IMR-90 (cell line): ENCODE results near the gene STOM. TPM values are rescaled to one million over a fixed set of nuclear protein-coding genes. Genes with fewer than 3 reads are reported as not detected.
A peak's percentile ranks its signal among the peaks of the same experiment; 100 is the strongest.

Experiments used
- ATAC-seq: fragments of 200-7000 bp; cut with Tn5 transposase; 2 replicates; pipeline ENCODE4 v1.9.1; 2020; ENCODE audit warnings: low read depth, mild to moderate bottlenecking, moderate library complexity
- BruUV-seq: library from RNA; stranded (reverse); fragments of 400-500 nt; replicated peaks from 2 replicates; lab custom pipeline; 2021; lab: Mats Ljungman, UMichigan
- CTCF ChIA-PET: fragments of 300-600 bp; formaldehyde crosslinking; extraction: SDS; loops from one replicate; lab custom pipeline; 2021; ENCODE audit warnings: antibody characterized with exemption; lab: Yijun Ruan, JAX
- POLR2A ChIA-PET: fragments of 300-600 bp; sonication (Branson Sonifier 250); formaldehyde crosslinking; loops from one replicate; lab custom pipeline; 2022; ENCODE audit warnings: antibody characterized with exemption; ENCODE audit not compliant: unreplicated experiment; lab: Charles Lee
- DNase-seq: peaks from one replicate; pipeline ENCODE4 v3.0.0; 2013
- H2AFZ ChIP-seq: replicated peaks from 2 replicates; pipeline ENCODE3; 2013; ENCODE audit warnings: low read length, mild to moderate bottlenecking; ENCODE audit not compliant: poor library complexity
- H2AK5ac ChIP-seq: 2 replicates; pipeline ENCODE4 v1.6.1; 2013; ENCODE audit warnings: low read depth, low read length, inconsistent platforms
- H2AK9ac ChIP-seq: replicated peaks from 2 replicates; pipeline ENCODE3; 2013; ENCODE audit warnings: mild to moderate bottlenecking, low read depth, low read length, moderate library complexity; ENCODE audit not compliant: poor library complexity
- H2BK120ac ChIP-seq: 2 replicates; pipeline ENCODE4 v1.6.1; 2013; ENCODE audit warnings: low read depth, low read length, inconsistent platforms
- H2BK15ac ChIP-seq: 3 replicates; pipeline ENCODE4 v1.6.1; 2013; ENCODE audit warnings: low read depth, low read length, inconsistent platforms
- H2BK20ac ChIP-seq: 2 replicates; pipeline ENCODE4 v1.6.1; 2013; ENCODE audit warnings: low read depth, mild to moderate bottlenecking, inconsistent platforms, low read length, moderate library complexity
- H2BK5ac ChIP-seq: 2 replicates; pipeline ENCODE4 v1.6.1; 2013; ENCODE audit warnings: mild to moderate bottlenecking, low read depth, low read length, inconsistent platforms; ENCODE audit not compliant: poor library complexity, severe bottlenecking
- H3K14ac ChIP-seq: replicated peaks from 2 replicates; pipeline ENCODE4 v1.6.1; 2013; ENCODE audit warnings: low read depth, low read length, inconsistent platforms
- H3K18ac ChIP-seq: 2 replicates; pipeline ENCODE4 v1.6.1; 2013; ENCODE audit warnings: low read depth, low read length, control low read depth
- H3K23ac ChIP-seq: 2 replicates; pipeline ENCODE4 v1.6.1; 2013; ENCODE audit warnings: low read depth, low read length, inconsistent platforms
- H3K27ac ChIP-seq: 2 replicates; pipeline ENCODE4 v1.5.1; 2013; ENCODE audit warnings: mild to moderate bottlenecking, control low read depth, low read length; ENCODE audit not compliant: insufficient read depth
- H3K27me3 ChIP-seq: 2 replicates; pipeline ENCODE4 v1.6.1; 2013; ENCODE audit warnings: low read length; ENCODE audit not compliant: control insufficient read depth, insufficient read depth
- H3K36me3 ChIP-seq: 2 replicates; pipeline ENCODE4 v1.6.1; 2013; ENCODE audit warnings: low read length, mixed read lengths; ENCODE audit not compliant: control insufficient read depth, insufficient read depth
- H3K4ac ChIP-seq: 2 replicates; pipeline ENCODE4 v1.6.1; 2013; ENCODE audit warnings: low read depth, low read length, inconsistent platforms
- H3K4me1 ChIP-seq: 2 replicates; pipeline ENCODE4 v1.6.1; 2013; ENCODE audit warnings: low read length, mixed read lengths; ENCODE audit not compliant: control insufficient read depth, insufficient read depth
- H3K4me2 ChIP-seq: 2 replicates; pipeline ENCODE4 v1.6.1; 2013; ENCODE audit warnings: low read depth, mild to moderate bottlenecking, control low read depth, low read length, moderate library complexity
- H3K4me3 ChIP-seq: 2 replicates; pipeline ENCODE4 v1.5.1; 2013; ENCODE audit warnings: low read depth, mild to moderate bottlenecking, control low read depth, low read length, moderate library complexity; ENCODE audit not compliant: insufficient read depth
- H3K56ac ChIP-seq: 2 replicates; pipeline ENCODE4 v1.6.1; 2013; ENCODE audit warnings: low read length, inconsistent platforms; ENCODE audit not compliant: insufficient read depth; ENCODE audit errors: extremely low read depth
- H3K79me1 ChIP-seq, 2 experiments: 2 replicates each; pipeline ENCODE4 v1.6.1; 2013; ENCODE audit warnings: low read length in 2 of 2, inconsistent platforms in 1 of 2, low read depth in 1 of 2
- H3K9ac ChIP-seq: 2 replicates; pipeline ENCODE4 v1.6.1; 2013; ENCODE audit warnings: low read depth, low read length, control low read depth
- H3K9me1 ChIP-seq: 2 replicates; pipeline ENCODE4 v1.6.1; 2013; ENCODE audit warnings: low read length, inconsistent platforms; ENCODE audit not compliant: insufficient read depth
- H3K9me3 ChIP-seq: 2 replicates; pipeline ENCODE4 v1.6.1; 2013; ENCODE audit warnings: low read length; ENCODE audit not compliant: control insufficient read depth, insufficient read depth
- H4K20me1 ChIP-seq: 2 replicates; pipeline ENCODE4 v1.6.1; 2013; ENCODE audit warnings: low read length, inconsistent platforms; ENCODE audit not compliant: insufficient read depth
- H4K5ac ChIP-seq: 2 replicates; pipeline ENCODE4 v1.6.1; 2013; ENCODE audit warnings: mild to moderate bottlenecking, low read depth, low read length, control low read depth
- H4K8ac ChIP-seq, 2 experiments: 2 replicates each; pipeline ENCODE4 v1.6.1; 2013; ENCODE audit warnings: low read depth in 2 of 2, low read length in 2 of 2, control low read depth in 1 of 2, inconsistent platforms in 1 of 2
- H4K91ac ChIP-seq: 2 replicates; pipeline ENCODE4 v1.6.1; 2013; ENCODE audit warnings: low read depth, low read length, inconsistent platforms; ENCODE audit not compliant: insufficient read depth
- BHLHE40 ChIP-seq: fragments of 150-350 bp; IDR thresholded peaks from 2 replicates; pipeline ENCODE4 v1.6.1; 2016; ENCODE audit warnings: mild to moderate bottlenecking, low read depth, low read length
- CEBPB ChIP-seq: IDR thresholded peaks from 2 replicates; pipeline ENCODE4 v1.6.1; 2012; ENCODE audit warnings: low read depth, low read length, improper control_type of control experiment
- CHD1 ChIP-seq: IDR thresholded peaks from 2 replicates; pipeline ENCODE4 v1.6.1; 2012; ENCODE audit warnings: low read depth, low read length, improper control_type of control experiment
- FOS ChIP-seq: fragments of 150-350 bp; IDR thresholded peaks from 2 replicates; pipeline ENCODE4 v1.6.1; 2016; ENCODE audit warnings: low read depth, low read length
- MAZ ChIP-seq: IDR thresholded peaks from 2 replicates; pipeline ENCODE4 v1.6.1; 2012; ENCODE audit warnings: low read depth, mild to moderate bottlenecking, low read length, improper control_type of control experiment, moderate library complexity, borderline replicate concordance
- MXI1 ChIP-seq: IDR thresholded peaks from 2 replicates; pipeline ENCODE4 v1.6.1; 2012; ENCODE audit warnings: low read depth, mild to moderate bottlenecking, low read length, moderate library complexity, borderline replicate concordance
- NFE2L2 ChIP-seq: fragments of 150-350 bp; IDR thresholded peaks from 2 replicates; pipeline ENCODE4 v1.6.1; 2016; ENCODE audit warnings: low read depth, mild to moderate bottlenecking, low read length
- POLR2A ChIP-seq: IDR thresholded peaks from 2 replicates; pipeline ENCODE4 v1.6.1; 2012; ENCODE audit warnings: mild to moderate bottlenecking, low read depth, low read length
- RAD21 ChIP-seq: IDR thresholded peaks from 2 replicates; pipeline ENCODE4 v1.6.1; 2012; ENCODE audit warnings: low read length, improper control_type of control experiment
- RCOR1 ChIP-seq: IDR thresholded peaks from 2 replicates; pipeline ENCODE4 v1.6.1; 2012; ENCODE audit warnings: mild to moderate bottlenecking, low read length, improper control_type of control experiment; ENCODE audit not compliant: insufficient replicate concordance
- SMC3 ChIP-seq: fragments of 150-350 bp; IDR thresholded peaks from 2 replicates; pipeline ENCODE4 v1.6.1; 2016; ENCODE audit warnings: low read depth, mild to moderate bottlenecking, antibody characterized with exemption, low read length, moderate library complexity
- WGBS, 2 experiments: methylation state at CpG; one replicate each; pipeline versions ENCODE4 v1.1.5 to v1.1.7; 2013; ENCODE audit warnings: missing lambda C conversion rate in 2 of 2; ENCODE audit not compliant: insufficient read length in 1 of 2; ENCODE audit errors: extremely low coverage in 2 of 2; 5-methylcytosine and 5-hydroxymethylcytosine counted together
- dilution Hi-C: fragments of 300-500 bp; cut with HindIII; formaldehyde crosslinking; loops from one replicate; pipeline ENCODE4 v1.14.3; 2018; ENCODE audit warnings: low sequenced_read_pairs; ENCODE audit not compliant: unreplicated experiment
- in situ Hi-C: fragments of 300-500 bp; cut with MboI; formaldehyde crosslinking; loops from 3 replicates; pipeline ENCODE4 v1.14.3; 2019; ENCODE audit warnings: low sequenced_read_pairs, inconsistent platforms, mixed read lengths
- intact Hi-C: fragments of 100-400 bp; cut with micrococcal nuclease; formaldehyde crosslinking; loops from 2 replicates; pipeline ENCODE4 v1.10.0; 2022
- polyA plus RNA-seq, 3 experiments: library from polyadenylated mRNA; depleted of rRNA; stranded (reverse); fragments of >200 nt; gene quantifications; 2 replicates each; pipeline ENCODE4 v1.2.3, GENCODE V29; 2012; ENCODE audit warnings: low replicate concordance in 1 of 3
- total RNA-seq: library from RNA; depleted of rRNA; stranded (reverse); fragments of >200 nt; gene quantifications from 2 replicates; pipeline ENCODE4 v1.2.3, GENCODE V29; 2012
- TF ChIP-seq, protein P1 (sequence below): fragments of 150-350 bp; IDR thresholded peaks from 2 replicates; pipeline ENCODE4 v1.6.1; 2016; ENCODE audit warnings: low read depth, mild to moderate bottlenecking, low read length, moderate library complexity, borderline replicate concordance
- TF ChIP-seq, protein P2 (sequence below): fragments of 150-350 bp; IDR thresholded peaks from 2 replicates; pipeline ENCODE4 v1.6.1; 2017; ENCODE audit warnings: mild to moderate bottlenecking, antibody characterized with exemption, low read length, low read depth
- TF ChIP-seq, protein P3 (sequence below): conservative IDR thresholded peaks from 2 replicates; pipeline ENCODE4 v1.5.1; 2012; ENCODE audit warnings: mild to moderate bottlenecking, low read depth, low read length, improper control_type of control experiment

The STOM gene
- total and polyA plus RNA-seq, 2 of the 4 experiments (the other 2 are of a cell fraction) = 78.4 to 84.8 TPM

DNA sequence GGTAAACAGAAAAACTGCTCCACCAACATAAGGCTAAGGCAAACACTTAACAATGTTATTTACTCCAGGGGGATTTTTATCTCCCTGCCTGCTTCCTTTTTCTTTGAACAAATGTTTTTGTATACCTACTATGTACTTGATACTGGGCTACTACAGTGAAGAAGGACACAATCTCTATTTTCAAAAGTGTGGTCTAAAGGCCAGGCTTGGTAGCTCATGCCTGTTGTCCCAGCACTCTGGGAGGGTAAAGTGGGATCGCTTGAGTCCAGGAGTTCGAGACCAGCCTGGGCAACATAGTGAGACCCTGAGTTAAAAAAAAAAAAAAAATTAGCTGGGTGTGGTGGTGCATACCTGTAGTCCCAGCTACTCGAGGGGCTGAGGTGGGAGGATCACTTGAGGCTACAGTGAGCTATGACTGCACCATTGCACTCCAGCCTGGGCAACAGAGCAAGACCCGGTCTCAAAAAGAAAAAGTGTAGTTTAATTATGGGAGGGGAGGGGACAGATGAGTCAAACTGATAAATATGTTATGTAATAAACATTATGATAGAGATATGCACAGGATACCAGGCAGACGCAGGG, 3.3 kb downstream of the STOM start:
- H4K20me1 ChIP-seq = peaks cover 5% of the 10 kb centered on the region; the same call in 1 of the 2 replicates
- POLR2A ChIA-PET = no interaction called here
- H3K4ac ChIP-seq = peak overlapping the region; percentile 53; the same call in 1 of the 2 replicates
- H3K9me1 ChIP-seq = peaks cover 7% of the 10 kb centered on the region; the same call in 1 of the 2 replicates
- H2AK9ac ChIP-seq = no peak overlapping the region
- no peak overlapping the region for H2BK20ac ChIP-seq
- peak overlapping the region; percentile 39; the same call in 1 of the 2 replicates for H3K18ac ChIP-seq
- dilution Hi-C loops = no loop called here
- H3K9me3 ChIP-seq = no peaks in the 10 kb centered on the region
- no peak for ATAC-seq
- no peak overlapping the region for H3K23ac ChIP-seq
- peaks cover 6 to 51% of the 10 kb centered on the region in 2 experiments; a peak in 2 of 4 replicates for H3K79me1 ChIP-seq
- 0 out of 4 replicates have a peak overlapping the region, but pooled peaks of 1 of the 2 experiments have one; percentile 20 for H4K8ac ChIP-seq
- H2BK5ac ChIP-seq = peak overlapping the region; percentile 47
- no peak overlapping the region for H2BK120ac ChIP-seq
- WGBS, 2 experiments = 100% methylated on average over 1 of the region's 5 CpGs; no CpG with 5 or more reads in 1 of the 2 experiments
- peak overlapping the region; percentile 7; the same call in 1 of the 2 replicates for H3K4me3 ChIP-seq
- H3K56ac ChIP-seq = no peak overlapping the region
- CTCF ChIA-PET = interaction anchor here (0.6 kb wide), 1 partner anchor 51 kb away, joined by 3 read pairs; no protein-coding TSS in a partner anchor
- in situ Hi-C loops = no loop called here
- TF ChIP-seq, protein P1, sequence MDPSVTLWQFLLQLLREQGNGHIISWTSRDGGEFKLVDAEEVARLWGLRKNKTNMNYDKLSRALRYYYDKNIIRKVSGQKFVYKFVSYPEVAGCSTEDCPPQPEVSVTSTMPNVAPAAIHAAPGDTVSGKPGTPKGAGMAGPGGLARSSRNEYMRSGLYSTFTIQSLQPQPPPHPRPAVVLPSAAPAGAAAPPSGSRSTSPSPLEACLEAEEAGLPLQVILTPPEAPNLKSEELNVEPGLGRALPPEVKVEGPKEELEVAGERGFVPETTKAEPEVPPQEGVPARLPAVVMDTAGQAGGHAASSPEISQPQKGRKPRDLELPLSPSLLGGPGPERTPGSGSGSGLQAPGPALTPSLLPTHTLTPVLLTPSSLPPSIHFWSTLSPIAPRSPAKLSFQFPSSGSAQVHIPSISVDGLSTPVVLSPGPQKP = no peak
- TF ChIP-seq CHD1 (no peak), NFE2L2 (no peak), RAD21 (no peak), MAZ (no peak), FOS (no peak), CEBPB (no peak), POLR2A (no peak), RCOR1 (no peak), BHLHE40 (no peak), SMC3 (no peak), MXI1 (no peak)
- TF ChIP-seq, protein P2, sequence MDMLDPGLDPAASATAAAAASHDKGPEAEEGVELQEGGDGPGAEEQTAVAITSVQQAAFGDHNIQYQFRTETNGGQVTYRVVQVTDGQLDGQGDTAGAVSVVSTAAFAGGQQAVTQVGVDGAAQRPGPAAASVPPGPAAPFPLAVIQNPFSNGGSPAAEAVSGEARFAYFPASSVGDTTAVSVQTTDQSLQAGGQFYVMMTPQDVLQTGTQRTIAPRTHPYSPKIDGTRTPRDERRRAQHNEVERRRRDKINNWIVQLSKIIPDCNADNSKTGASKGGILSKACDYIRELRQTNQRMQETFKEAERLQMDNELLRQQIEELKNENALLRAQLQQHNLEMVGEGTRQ = no peak
- TF ChIP-seq, protein P3, sequence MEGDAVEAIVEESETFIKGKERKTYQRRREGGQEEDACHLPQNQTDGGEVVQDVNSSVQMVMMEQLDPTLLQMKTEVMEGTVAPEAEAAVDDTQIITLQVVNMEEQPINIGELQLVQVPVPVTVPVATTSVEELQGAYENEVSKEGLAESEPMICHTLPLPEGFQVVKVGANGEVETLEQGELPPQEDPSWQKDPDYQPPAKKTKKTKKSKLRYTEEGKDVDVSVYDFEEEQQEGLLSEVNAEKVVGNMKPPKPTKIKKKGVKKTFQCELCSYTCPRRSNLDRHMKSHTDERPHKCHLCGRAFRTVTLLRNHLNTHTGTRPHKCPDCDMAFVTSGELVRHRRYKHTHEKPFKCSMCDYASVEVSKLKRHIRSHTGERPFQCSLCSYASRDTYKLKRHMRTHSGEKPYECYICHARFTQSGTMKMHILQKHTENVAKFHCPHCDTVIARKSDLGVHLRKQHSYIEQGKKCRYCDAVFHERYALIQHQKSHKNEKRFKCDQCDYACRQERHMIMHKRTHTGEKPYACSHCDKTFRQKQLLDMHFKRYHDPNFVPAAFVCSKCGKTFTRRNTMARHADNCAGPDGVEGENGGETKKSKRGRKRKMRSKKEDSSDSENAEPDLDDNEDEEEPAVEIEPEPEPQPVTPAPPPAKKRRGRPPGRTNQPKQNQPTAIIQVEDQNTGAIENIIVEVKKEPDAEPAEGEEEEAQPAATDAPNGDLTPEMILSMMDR = no peak
- no peaks in the 10 kb centered on the region for H3K27me3 ChIP-seq
- no peak for DNase-seq
- no peak overlapping the region; the same call in 1 of the 2 replicates for H4K5ac ChIP-seq
- H3K4me1 ChIP-seq = peaks cover 16% of the 10 kb centered on the region
- no peak overlapping the region for H3K9ac ChIP-seq
- H3K4me2 ChIP-seq = peak overlapping the region; percentile 55
- peak overlapping the region; percentile 58; the same call in 1 of the 2 replicates for H3K27ac ChIP-seq
- no peak overlapping the region for H4K91ac ChIP-seq
- intact Hi-C loops = no loop called here
- no TSS peak for BruUV-seq
- no peak overlapping the region for H3K14ac ChIP-seq
- H2BK15ac ChIP-seq = no peak overlapping the region; the same call in 2 of the 3 replicates
- H2AK5ac ChIP-seq = peak overlapping the region; percentile 60; the same call in 1 of the 2 replicates
- peaks cover 4% of the 10 kb centered on the region; the same call in 1 of the 2 replicates for H3K36me3 ChIP-seq
- H2AFZ ChIP-seq = no peak overlapping the region
